HCT116 (cell line): ENCODE measurements around the gene RAB37.

Experiments used
- EZH2 ChIP-seq: fragments of 200-600 bp; sonication (generic); IDR thresholded peaks from 2 replicates; pipeline ENCODE4 v1.6.1; 2017; ENCODE audit warnings: antibody characterized with exemption, mixed run types
- POLR2A ChIP-seq: IDR thresholded peaks from 2 replicates; pipeline ENCODE4 v1.7.0; 2011; ENCODE audit warnings: borderline replicate concordance; ENCODE audit not compliant: insufficient read depth, insufficient read length; ENCODE audit errors: extremely low read depth
- POLR2AphosphoS5 ChIP-seq: IDR thresholded peaks from 2 replicates; pipeline ENCODE4 v1.6.1; 2011; ENCODE audit warnings: mild to moderate bottlenecking, low read depth, low read length, moderate library complexity
- SRF ChIP-seq: IDR thresholded peaks from 2 replicates; pipeline ENCODE4 v1.6.1; 2012; ENCODE audit warnings: low read depth
- ZNF274 ChIP-seq: fragments of 200-500 bp; sonication (Bioruptor generic); IDR thresholded peaks from 2 replicates; pipeline ENCODE4 v1.6.1; 2014; ENCODE audit warnings: mild to moderate bottlenecking, low read depth, low read length, inconsistent platforms
- TF ChIP-seq, protein P1 (sequence below), 3 experiments: fragments of 200-600 bp in 1 of 3; sonication (generic) in 1 of 3; IDR thresholded peaks in 2 of 3; conservative IDR thresholded peaks in 1 of 3; 2 replicates each; pipeline ENCODE4 v1.5.1; 2012 to 2017; ENCODE audit warnings: low read depth in 2 of 3, low read length in 2 of 3, antibody characterized with exemption in 1 of 3, borderline replicate concordance in 1 of 3, control low read depth in 1 of 3, mild to moderate bottlenecking in 1 of 3, mixed read lengths in 1 of 3, mixed run types in 1 of 3, moderate library complexity in 1 of 3; ENCODE audit not compliant: insufficient read depth in 1 of 3
- TF ChIP-seq, protein P2 (sequence below): IDR thresholded peaks from 2 replicates; pipeline ENCODE4 v1.6.1; 2011; ENCODE audit warnings: mild to moderate bottlenecking, low read length, moderate library complexity; ENCODE audit not compliant: insufficient replicate concordance; ENCODE audit errors: extremely low read depth
- TF ChIP-seq, protein P3 (sequence below): IDR thresholded peaks from 2 replicates; pipeline ENCODE4 v1.6.1; 2012
- TF ChIP-seq, protein P4 (sequence below): IDR thresholded peaks from 2 replicates; pipeline ENCODE4 v1.6.1; 2012; ENCODE audit warnings: low read depth

DNA sequence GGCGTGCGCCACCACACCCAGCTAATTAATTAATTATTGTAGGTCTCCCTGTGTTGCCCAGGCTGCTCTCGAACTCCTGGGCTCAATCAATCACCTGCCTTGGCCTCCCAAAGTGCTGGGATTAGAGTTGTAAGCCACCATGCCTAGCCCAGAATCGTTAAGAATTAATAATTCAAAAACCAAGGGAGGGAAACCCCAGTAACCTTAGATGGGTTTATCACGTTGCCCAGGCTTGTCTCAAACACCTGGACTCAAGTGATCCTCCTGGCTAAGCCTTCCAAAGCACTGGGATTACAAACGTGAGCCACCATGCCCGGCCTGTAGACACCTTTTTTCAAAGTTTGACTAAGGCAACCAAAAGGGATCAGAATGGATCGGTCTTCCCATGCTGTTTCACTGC is 45.9 kb upstream of the RAB37 start:
- TF ChIP-seq, protein P1, sequence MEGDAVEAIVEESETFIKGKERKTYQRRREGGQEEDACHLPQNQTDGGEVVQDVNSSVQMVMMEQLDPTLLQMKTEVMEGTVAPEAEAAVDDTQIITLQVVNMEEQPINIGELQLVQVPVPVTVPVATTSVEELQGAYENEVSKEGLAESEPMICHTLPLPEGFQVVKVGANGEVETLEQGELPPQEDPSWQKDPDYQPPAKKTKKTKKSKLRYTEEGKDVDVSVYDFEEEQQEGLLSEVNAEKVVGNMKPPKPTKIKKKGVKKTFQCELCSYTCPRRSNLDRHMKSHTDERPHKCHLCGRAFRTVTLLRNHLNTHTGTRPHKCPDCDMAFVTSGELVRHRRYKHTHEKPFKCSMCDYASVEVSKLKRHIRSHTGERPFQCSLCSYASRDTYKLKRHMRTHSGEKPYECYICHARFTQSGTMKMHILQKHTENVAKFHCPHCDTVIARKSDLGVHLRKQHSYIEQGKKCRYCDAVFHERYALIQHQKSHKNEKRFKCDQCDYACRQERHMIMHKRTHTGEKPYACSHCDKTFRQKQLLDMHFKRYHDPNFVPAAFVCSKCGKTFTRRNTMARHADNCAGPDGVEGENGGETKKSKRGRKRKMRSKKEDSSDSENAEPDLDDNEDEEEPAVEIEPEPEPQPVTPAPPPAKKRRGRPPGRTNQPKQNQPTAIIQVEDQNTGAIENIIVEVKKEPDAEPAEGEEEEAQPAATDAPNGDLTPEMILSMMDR (IDR thresholded peaks at IDR 0.05 in 2 of 3, conservative IDR thresholded peaks at IDR 0.05 in 1 of 3; ENCODE audit: borderline replicate concordance in 1 of 3, insufficient read depth in 1 of 3, low read depth in 2 of 3, low read length in 2 of 3), result no peak
- TF ChIP-seq, protein P2, sequence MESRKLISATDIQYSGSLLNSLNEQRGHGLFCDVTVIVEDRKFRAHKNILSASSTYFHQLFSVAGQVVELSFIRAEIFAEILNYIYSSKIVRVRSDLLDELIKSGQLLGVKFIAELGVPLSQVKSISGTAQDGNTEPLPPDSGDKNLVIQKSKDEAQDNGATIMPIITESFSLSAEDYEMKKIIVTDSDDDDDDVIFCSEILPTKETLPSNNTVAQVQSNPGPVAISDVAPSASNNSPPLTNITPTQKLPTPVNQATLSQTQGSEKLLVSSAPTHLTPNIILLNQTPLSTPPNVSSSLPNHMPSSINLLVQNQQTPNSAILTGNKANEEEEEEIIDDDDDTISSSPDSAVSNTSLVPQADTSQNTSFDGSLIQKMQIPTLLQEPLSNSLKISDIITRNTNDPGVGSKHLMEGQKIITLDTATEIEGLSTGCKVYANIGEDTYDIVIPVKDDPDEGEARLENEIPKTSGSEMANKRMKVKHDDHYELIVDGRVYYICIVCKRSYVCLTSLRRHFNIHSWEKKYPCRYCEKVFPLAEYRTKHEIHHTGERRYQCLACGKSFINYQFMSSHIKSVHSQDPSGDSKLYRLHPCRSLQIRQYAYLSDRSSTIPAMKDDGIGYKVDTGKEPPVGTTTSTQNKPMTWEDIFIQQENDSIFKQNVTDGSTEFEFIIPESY, result no peak
- TF ChIP-seq ZNF274 (no peak), EZH2 (no peak), SRF (no peak), POLR2A (no peak), POLR2AphosphoS5 (no peak)
- TF ChIP-seq, protein P3, sequence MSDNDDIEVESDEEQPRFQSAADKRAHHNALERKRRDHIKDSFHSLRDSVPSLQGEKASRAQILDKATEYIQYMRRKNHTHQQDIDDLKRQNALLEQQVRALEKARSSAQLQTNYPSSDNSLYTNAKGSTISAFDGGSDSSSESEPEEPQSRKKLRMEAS, result no peak
- TF ChIP-seq, protein P4, sequence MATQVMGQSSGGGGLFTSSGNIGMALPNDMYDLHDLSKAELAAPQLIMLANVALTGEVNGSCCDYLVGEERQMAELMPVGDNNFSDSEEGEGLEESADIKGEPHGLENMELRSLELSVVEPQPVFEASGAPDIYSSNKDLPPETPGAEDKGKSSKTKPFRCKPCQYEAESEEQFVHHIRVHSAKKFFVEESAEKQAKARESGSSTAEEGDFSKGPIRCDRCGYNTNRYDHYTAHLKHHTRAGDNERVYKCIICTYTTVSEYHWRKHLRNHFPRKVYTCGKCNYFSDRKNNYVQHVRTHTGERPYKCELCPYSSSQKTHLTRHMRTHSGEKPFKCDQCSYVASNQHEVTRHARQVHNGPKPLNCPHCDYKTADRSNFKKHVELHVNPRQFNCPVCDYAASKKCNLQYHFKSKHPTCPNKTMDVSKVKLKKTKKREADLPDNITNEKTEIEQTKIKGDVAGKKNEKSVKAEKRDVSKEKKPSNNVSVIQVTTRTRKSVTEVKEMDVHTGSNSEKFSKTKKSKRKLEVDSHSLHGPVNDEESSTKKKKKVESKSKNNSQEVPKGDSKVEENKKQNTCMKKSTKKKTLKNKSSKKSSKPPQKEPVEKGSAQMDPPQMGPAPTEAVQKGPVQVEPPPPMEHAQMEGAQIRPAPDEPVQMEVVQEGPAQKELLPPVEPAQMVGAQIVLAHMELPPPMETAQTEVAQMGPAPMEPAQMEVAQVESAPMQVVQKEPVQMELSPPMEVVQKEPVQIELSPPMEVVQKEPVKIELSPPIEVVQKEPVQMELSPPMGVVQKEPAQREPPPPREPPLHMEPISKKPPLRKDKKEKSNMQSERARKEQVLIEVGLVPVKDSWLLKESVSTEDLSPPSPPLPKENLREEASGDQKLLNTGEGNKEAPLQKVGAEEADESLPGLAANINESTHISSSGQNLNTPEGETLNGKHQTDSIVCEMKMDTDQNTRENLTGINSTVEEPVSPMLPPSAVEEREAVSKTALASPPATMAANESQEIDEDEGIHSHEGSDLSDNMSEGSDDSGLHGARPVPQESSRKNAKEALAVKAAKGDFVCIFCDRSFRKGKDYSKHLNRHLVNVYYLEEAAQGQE, result no peak
